Neural cell (in vitro differentiated cells): Measurements from ENCODE around the gene MYH1. TPM values are rescaled to one million over a fixed set of nuclear protein-coding genes. Genes with fewer than 3 reads are reported as not detected.

ENCODE experiments used
- H2AFZ ChIP-seq: fragments of 200-600, 300-800 bp; sonication (generic), shearing (Covaris generic); 2 replicates; pipeline ENCODE4 v1.6.0; 2014; ENCODE audit warnings: low read depth, mild to moderate bottlenecking, antibody characterized with exemption, low read length, moderate library complexity
- H3F3A ChIP-seq: fragments of 200-600 bp; shearing (Covaris generic); 2 replicates; pipeline ENCODE4 v1.6.1; 2016; ENCODE audit warnings: mild to moderate bottlenecking, moderate library complexity, mixed read lengths, antibody characterized with exemption, low read length; ENCODE audit not compliant: insufficient read depth, poor library complexity, severe bottlenecking
- H3K27ac ChIP-seq: fragments of 200-600, 300-800 bp; sonication (generic), shearing (Covaris generic); 2 replicates; pipeline ENCODE4 v1.5.1; 2014; ENCODE audit warnings: mild to moderate bottlenecking, low read length, moderate library complexity
- H3K27me3 ChIP-seq: fragments of 300-800, 200-600 bp; sonication (generic), shearing (Covaris generic); 2 replicates; pipeline ENCODE4 v1.6.0; 2014; ENCODE audit warnings: mild to moderate bottlenecking, low read depth, low read length, moderate library complexity; ENCODE audit not compliant: insufficient read depth
- H3K36me3 ChIP-seq: fragments of 300-800, 200-600 bp; sonication (generic), shearing (Covaris generic); 2 replicates; pipeline ENCODE4 v1.5.1; 2014; ENCODE audit warnings: mild to moderate bottlenecking, antibody characterized with exemption, low read length, moderate library complexity; ENCODE audit not compliant: insufficient read depth
- H3K4me2 ChIP-seq: fragments of 300-800, 200-600 bp; sonication (generic), shearing (Covaris generic); 2 replicates; pipeline ENCODE4 v1.6.0; 2014; ENCODE audit warnings: mild to moderate bottlenecking, low read length
- H3K4me3 ChIP-seq: fragments of 300-800, 200-600 bp; sonication (generic), shearing (Covaris generic); 2 replicates; pipeline ENCODE4 v1.5.1; 2014; ENCODE audit warnings: mild to moderate bottlenecking, low read length, moderate library complexity
- H3K79me2 ChIP-seq: fragments of 200-600 bp; shearing (Covaris generic); replicated peaks from 2 replicates; pipeline ENCODE4 v1.6.0; 2014; ENCODE audit warnings: mild to moderate bottlenecking, low read length, moderate library complexity; ENCODE audit not compliant: insufficient read depth
- H3K9ac ChIP-seq: fragments of 300-800, 200-600 bp; sonication (generic), shearing (Covaris generic); 2 replicates; pipeline ENCODE4 v1.6.1; 2016; ENCODE audit warnings: mild to moderate bottlenecking, low read length, mixed read lengths
- H3K9me2 ChIP-seq: fragments of 200-600 bp; shearing (Covaris generic); 2 replicates; pipeline ENCODE4 v1.6.1; 2016; ENCODE audit warnings: mild to moderate bottlenecking, low read length, mixed read lengths; ENCODE audit not compliant: insufficient read depth
- H3K9me3 ChIP-seq: fragments of 200-600, 300-800 bp; sonication (generic), shearing (Covaris generic); 2 replicates; pipeline ENCODE4 v1.6.1; 2016; ENCODE audit warnings: mild to moderate bottlenecking, mixed run types, low read length, moderate library complexity, mixed read lengths
- H4K20me1 ChIP-seq: fragments of 200-600 bp; shearing (Covaris generic); 2 replicates; pipeline ENCODE4 v1.6.1; 2016; ENCODE audit warnings: mild to moderate bottlenecking, mixed run types; ENCODE audit not compliant: insufficient read depth
- EP300 ChIP-seq: fragments of 450-650 bp; conservative IDR thresholded peaks from 2 replicates; pipeline ENCODE4 v1.6.1; 2014; ENCODE audit warnings: antibody characterized with exemption, mild to moderate bottlenecking, moderate library complexity; ENCODE audit not compliant: poor library complexity, severe bottlenecking
- EZH2 ChIP-seq: fragments of 200-600, 300-800 bp; shearing (Covaris generic), sonication (generic); IDR thresholded peaks from 2 replicates; pipeline ENCODE4 v1.6.1; 2014; ENCODE audit warnings: antibody characterized with exemption, low read length, borderline replicate concordance, mild to moderate bottlenecking; ENCODE audit not compliant: insufficient read depth, poor library complexity, severe bottlenecking
- MXI1 ChIP-seq: fragments of 450-650 bp; conservative IDR thresholded peaks from 2 replicates; pipeline ENCODE4 v1.6.1; 2014; ENCODE audit warnings: antibody characterized with exemption, mild to moderate bottlenecking; ENCODE audit not compliant: poor library complexity, severe bottlenecking
- POLR2AphosphoS5 ChIP-seq: IDR thresholded peaks from 2 replicates; pipeline ENCODE4 v1.6.1; 2012
- RAD21 ChIP-seq: fragments of 450-650 bp; conservative IDR thresholded peaks from 2 replicates; pipeline ENCODE4 v1.6.1; 2014; ENCODE audit warnings: antibody characterized with exemption, mild to moderate bottlenecking, moderate library complexity
- REST ChIP-seq: IDR thresholded peaks from 2 replicates; pipeline ENCODE4 v1.6.1; 2012; ENCODE audit warnings: borderline replicate concordance
- SMC3 ChIP-seq: fragments of 450-650 bp; conservative IDR thresholded peaks from 2 replicates; pipeline ENCODE4 v1.6.1; 2014; ENCODE audit warnings: antibody characterized with exemption, mild to moderate bottlenecking, moderate library complexity; ENCODE audit not compliant: poor library complexity
- TAF1 ChIP-seq: IDR thresholded peaks from 2 replicates; pipeline ENCODE4 v1.6.1; 2012; ENCODE audit warnings: low read depth
- polyA plus RNA-seq: library from polyadenylated mRNA; depleted of rRNA; stranded (reverse); fragments of >200 nt; gene quantifications from 2 replicates; pipeline ENCODE4 v1.2.3, GENCODE V29; 2014
- TF ChIP-seq, protein P1 (sequence below): fragments of 450-650 bp; IDR thresholded peaks from 2 replicates; pipeline ENCODE4 v1.5.1; 2014; ENCODE audit warnings: antibody characterized with exemption, mild to moderate bottlenecking, moderate library complexity; ENCODE audit not compliant: poor library complexity, severe bottlenecking

The MYH1 gene
- polyA plus RNA-seq, 1 donor from 2014 or later: not detected

GRCh38 chr17:10477701-10478100 is 40.6 kb downstream of the MYH1 start:
- no peaks in the 10 kb centered on the region for H4K20me1 ChIP-seq
- H3K79me2 ChIP-seq: no peaks in the 10 kb centered on the region
- H3K9ac ChIP-seq: no peak overlapping the region
- H3K27me3 ChIP-seq: no peaks in the 10 kb centered on the region
- no peaks in the 10 kb centered on the region for H3K9me3 ChIP-seq
- no peak overlapping the region for H3K4me3 ChIP-seq
- H3F3A ChIP-seq: no peaks in the 10 kb centered on the region
- H2AFZ ChIP-seq: no peak overlapping the region
- H3K36me3 ChIP-seq: no peaks in the 10 kb centered on the region
- H3K4me2 ChIP-seq: no peak overlapping the region
- no peaks in the 10 kb centered on the region for H3K9me2 ChIP-seq
- no peak overlapping the region for H3K27ac ChIP-seq
- TF ChIP-seq SMC3 (no peak), EP300 (no peak), POLR2AphosphoS5 (no peak), RAD21 (no peak), EZH2 (no peak), TAF1 (no peak)
- TF ChIP-seq, protein P1, sequence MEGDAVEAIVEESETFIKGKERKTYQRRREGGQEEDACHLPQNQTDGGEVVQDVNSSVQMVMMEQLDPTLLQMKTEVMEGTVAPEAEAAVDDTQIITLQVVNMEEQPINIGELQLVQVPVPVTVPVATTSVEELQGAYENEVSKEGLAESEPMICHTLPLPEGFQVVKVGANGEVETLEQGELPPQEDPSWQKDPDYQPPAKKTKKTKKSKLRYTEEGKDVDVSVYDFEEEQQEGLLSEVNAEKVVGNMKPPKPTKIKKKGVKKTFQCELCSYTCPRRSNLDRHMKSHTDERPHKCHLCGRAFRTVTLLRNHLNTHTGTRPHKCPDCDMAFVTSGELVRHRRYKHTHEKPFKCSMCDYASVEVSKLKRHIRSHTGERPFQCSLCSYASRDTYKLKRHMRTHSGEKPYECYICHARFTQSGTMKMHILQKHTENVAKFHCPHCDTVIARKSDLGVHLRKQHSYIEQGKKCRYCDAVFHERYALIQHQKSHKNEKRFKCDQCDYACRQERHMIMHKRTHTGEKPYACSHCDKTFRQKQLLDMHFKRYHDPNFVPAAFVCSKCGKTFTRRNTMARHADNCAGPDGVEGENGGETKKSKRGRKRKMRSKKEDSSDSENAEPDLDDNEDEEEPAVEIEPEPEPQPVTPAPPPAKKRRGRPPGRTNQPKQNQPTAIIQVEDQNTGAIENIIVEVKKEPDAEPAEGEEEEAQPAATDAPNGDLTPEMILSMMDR: no peak

GRCh38 chr17:10474536-10474935 is 43.8 kb downstream of the MYH1 start:
- Histone ChIP-seq H3K27me3 (no peaks in the 10 kb centered on the region), H3K79me2 (no peaks in the 10 kb centered on the region), H3K9me2 (no peaks in the 10 kb centered on the region), H3K36me3 (no peaks in the 10 kb centered on the region), H3F3A (no peaks in the 10 kb centered on the region), H3K9ac (no peak overlapping the region), H3K27ac (no peak overlapping the region), H3K9me3 (no peaks in the 10 kb centered on the region), H3K4me2 (no peak overlapping the region), H4K20me1 (no peaks in the 10 kb centered on the region), H3K4me3 (no peak overlapping the region), H2AFZ (no peak overlapping the region)
- TF ChIP-seq EP300 (no peak), EZH2 (no peak), RAD21 (no peak), REST (no peak), TAF1 (no peak), POLR2AphosphoS5 (no peak), MXI1 (no peak), SMC3 (no peak)
- TF ChIP-seq, protein P1: no peak
